ENCODE data around the gene N4BP2L2.

DNA sequence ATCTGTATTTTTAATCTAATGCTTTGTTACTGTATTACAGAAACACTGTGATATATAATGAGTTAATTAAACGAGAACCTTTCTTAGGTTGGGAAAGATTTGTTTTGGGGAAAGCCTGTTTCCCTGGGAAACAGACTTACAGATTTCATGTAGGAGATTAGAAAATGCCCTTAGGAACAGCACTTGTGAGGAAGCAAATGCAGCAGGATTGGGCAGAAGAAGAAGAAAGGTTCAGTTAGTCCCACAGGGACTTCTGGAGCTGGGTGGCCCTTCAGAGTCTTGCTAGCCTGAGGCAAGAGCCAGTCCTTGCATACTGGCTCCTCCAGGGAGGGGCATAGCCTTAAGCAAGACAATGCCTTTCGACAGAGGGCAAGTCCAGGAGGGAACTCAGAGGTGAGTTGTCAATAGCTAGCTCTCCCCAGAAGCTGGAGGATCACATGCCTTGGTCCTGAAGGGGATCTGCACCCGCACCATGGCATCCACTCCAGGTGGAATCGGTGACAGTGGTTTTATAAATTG lies 147.4 kb downstream of the N4BP2L2 start:
- TF ChIP-seq SP1 (IDR thresholded peaks at IDR 0.05), result no peak
- no peak for TF ChIP-seq CTCF (IDR thresholded peaks at IDR 0.05; ENCODE audit: low read depth, low read length, missing input control)
- no peak for TF ChIP-seq NR2F2 (IDR thresholded peaks at IDR 0.05)
- TF ChIP-seq, protein P1, sequence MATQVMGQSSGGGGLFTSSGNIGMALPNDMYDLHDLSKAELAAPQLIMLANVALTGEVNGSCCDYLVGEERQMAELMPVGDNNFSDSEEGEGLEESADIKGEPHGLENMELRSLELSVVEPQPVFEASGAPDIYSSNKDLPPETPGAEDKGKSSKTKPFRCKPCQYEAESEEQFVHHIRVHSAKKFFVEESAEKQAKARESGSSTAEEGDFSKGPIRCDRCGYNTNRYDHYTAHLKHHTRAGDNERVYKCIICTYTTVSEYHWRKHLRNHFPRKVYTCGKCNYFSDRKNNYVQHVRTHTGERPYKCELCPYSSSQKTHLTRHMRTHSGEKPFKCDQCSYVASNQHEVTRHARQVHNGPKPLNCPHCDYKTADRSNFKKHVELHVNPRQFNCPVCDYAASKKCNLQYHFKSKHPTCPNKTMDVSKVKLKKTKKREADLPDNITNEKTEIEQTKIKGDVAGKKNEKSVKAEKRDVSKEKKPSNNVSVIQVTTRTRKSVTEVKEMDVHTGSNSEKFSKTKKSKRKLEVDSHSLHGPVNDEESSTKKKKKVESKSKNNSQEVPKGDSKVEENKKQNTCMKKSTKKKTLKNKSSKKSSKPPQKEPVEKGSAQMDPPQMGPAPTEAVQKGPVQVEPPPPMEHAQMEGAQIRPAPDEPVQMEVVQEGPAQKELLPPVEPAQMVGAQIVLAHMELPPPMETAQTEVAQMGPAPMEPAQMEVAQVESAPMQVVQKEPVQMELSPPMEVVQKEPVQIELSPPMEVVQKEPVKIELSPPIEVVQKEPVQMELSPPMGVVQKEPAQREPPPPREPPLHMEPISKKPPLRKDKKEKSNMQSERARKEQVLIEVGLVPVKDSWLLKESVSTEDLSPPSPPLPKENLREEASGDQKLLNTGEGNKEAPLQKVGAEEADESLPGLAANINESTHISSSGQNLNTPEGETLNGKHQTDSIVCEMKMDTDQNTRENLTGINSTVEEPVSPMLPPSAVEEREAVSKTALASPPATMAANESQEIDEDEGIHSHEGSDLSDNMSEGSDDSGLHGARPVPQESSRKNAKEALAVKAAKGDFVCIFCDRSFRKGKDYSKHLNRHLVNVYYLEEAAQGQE (IDR thresholded peaks at IDR 0.05), result no peak
- no peak for TF ChIP-seq RAD21 (IDR thresholded peaks at IDR 0.05)
- TF ChIP-seq RXRA (IDR thresholded peaks at IDR 0.05), result no peak
- TF ChIP-seq HNF4A (conservative IDR thresholded peaks at IDR 0.05), result no peak
- no peak for TF ChIP-seq YY1 (IDR thresholded peaks at IDR 0.05)
- no peak for TF ChIP-seq TAF1 (conservative IDR thresholded peaks at IDR 0.05)
- TF ChIP-seq GABPA (IDR thresholded peaks at IDR 0.05 in 1 of 2, conservative IDR thresholded peaks at IDR 0.05 in 1 of 2), result no peak
- TF ChIP-seq MAX (IDR thresholded peaks at IDR 0.05), result no peak
- no peak for TF ChIP-seq JUND (IDR thresholded peaks at IDR 0.05)

All from liver (tissue), 3 donors.